Jurkat, Clone E6-1 (cell line): ENCODE results near the gene NDST1.

Experiments used
- DNase-seq: peaks from one replicate; pipeline ENCODE4 v3.0.0-alpha.2; 2011; ENCODE audit warnings: low read depth, low spot score
- H3K4me3 ChIP-seq: 2 replicates; pipeline ENCODE4 v1.5.1; 2011; ENCODE audit warnings: mild to moderate bottlenecking, low read length, control low read depth, moderate library complexity

The NDST1 gene

DNA sequence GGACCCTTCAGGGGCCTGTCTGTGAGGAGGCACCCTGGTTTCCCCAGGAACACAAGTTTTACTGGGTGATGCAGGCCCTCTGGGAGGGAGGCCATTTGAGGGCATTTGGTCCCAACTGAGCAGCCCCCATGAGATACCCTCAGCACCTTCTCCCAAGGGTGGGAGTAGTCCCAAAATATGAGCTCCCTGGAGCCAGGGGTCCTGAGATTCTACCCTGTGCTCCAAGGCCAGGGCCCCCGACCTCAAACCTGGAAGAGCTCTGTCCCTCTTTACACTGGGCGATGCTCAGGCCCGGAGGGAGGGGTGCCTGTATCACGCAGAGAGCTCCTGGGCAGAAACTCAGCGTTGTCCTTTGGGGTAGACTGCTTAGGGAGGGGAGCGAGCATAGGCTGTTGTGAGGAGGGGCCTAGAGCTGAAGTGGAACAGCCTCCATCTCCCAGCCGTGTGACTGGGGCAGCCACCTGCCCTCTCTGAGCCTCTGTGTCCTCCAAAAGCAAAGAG, 68.6 kb downstream of the NDST1 start:
- H3K4me3 ChIP-seq = no peak overlapping the region
- DNase-seq = no peak

- H3K4me3 ChIP-seq = no peak overlapping the region
- no peak for DNase-seq
Measured at GRCh38 chr5:150577378-150578139, 69.6 kb downstream of the NDST1 start.

- DNase-seq = no peak
- H3K4me3 ChIP-seq = no peak overlapping the region
Measured at GRCh38 chr5:150578781-150579461, 71.0 kb downstream of the NDST1 start.

DNA sequence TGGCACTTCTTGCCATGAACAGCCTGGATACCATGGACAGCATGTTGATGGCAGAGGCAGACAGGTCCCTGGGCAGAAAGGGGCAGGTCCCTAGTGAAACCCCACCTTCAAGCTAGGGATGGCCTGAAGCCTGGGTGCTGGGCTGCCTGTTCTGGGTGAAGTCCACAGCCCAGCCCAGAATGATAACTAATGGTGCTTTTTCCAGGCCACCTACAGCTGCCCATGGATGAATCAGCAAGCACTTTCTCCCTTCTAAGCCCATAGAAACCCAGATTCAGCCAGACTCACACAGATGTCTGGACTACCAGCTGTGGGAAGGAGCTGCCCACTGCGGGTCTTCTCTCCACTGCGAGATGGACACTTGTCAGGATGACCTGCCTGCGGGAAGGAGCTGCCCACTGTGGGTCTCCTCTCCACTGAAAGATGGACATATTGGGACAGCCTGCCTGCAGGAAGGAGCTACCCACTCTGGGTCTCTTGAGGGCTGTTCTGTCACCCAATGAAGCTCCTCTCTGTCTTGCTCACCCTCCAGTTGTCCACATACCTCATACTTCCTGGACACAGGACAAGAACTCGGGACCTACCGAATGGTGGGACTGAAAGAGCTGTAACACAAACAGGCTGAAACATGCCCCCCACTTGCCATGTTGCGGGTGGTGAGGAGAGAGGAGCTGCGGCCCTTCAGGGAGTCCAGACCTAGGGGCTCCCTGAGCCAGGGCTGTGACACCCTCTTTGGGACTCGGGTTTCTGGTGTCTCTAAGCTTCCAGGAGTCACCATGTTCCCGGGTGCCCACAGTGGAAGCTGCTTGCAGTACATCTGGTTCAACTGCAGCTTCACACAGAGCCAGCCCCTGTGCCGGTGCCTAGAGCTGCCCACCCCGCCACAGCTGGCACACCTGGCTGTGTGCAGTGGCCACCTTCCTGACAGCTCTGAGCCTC, 71.8 kb downstream of the NDST1 start:
- H3K4me3 ChIP-seq = no peak overlapping the region
- no peak for DNase-seq

GRCh38 chr5:150580917-150581316, 73.0 kb downstream of the NDST1 start:
- H3K4me3 ChIP-seq = no peak overlapping the region
- no peak for DNase-seq

DNA sequence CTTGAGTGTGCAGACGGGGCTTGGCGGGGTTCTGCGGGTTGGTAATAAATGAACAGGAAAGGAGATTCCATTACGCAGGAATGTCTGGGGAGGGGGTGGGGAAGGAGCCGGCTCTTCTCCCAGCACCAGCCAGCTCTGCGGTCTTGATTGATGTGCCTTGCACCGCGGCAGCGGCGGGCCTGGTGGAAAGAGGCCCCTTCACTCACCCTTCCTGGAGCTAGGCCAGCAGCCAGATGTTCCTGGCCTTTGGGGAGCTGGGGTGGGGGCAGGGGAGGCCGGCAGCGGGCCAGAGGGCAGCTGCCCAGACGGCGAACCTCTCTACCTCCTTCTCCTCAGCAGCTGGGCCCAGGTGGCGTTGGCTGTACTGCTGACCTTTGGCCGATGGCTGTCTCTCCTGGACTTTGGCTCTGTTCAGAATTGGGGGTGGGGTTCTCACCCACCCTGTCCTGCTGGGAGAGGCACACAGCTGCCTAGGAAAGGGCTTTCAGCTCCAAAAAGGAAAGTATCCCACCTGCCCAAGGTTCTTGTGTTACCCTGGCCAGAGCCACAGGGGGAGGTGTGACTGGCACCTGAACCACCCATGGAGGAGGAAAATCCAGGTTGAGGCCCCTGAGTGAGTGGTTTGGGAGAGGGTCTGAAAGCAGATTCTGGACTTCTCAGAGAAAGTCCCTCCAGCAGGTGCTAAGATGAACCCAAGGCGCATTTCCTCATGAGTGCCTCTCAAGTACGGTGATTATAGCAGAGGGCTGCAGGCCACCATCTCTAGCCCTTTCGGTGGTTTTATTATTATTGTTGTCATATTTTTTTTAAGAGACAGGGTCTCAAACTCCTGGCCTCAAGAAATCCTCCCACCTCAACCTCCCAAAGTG, 74.5 kb downstream of the NDST1 start:
- DNase-seq = no peak
- H3K4me3 ChIP-seq = no peak overlapping the region

GRCh38 chr5:150583541-150584225, 75.8 kb downstream of the NDST1 start:
- no peak for DNase-seq
- no peak overlapping the region for H3K4me3 ChIP-seq

- DNase-seq = no peak
- no peak overlapping the region for H3K4me3 ChIP-seq
Measured at GRCh38 chr5:150584556-150585335, 76.8 kb downstream of the NDST1 start.

GRCh38 chr5:150585781-150586341, 77.9 kb downstream of the NDST1 start:
- DNase-seq = no peak
- no peak overlapping the region for H3K4me3 ChIP-seq

- H3K4me3 ChIP-seq = no peak overlapping the region
- DNase-seq = no peak
Measured at GRCh38 chr5:150587016-150587415, 79.1 kb downstream of the NDST1 start.

DNA sequence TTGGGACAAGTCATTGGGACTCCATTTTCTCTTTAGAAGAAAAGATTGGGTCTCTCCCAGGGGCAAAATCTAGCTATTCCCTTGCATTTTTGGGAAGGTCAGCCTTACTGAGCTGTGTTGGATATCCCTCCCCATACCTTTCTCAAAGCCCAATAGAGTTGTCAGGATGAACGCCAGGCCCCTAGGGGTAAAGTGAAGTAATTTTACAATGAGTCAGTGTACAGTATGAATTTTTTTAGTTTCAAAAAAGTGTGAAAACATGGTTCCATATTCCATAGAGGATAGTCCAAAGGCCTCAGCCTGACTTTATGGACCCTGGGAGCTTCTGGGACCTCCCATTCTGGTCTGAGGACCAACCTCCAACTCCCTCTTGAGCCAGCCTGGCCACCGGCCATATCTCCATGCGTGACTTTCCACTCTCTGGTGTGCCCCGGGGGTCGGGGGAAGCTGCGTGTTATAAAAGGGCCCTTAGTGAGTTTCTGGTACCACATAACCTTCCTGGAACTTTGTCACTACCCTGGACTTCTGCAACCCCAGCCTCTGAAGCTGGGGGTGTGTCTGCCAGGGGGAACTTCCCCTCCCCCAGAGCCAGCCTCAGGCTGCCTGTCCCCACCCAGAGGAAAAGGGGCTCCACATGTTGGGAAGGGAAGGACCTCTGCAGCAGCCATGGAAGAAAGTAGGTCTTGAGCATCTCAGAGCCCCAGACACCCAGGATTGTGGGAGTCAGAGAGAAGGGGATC, 80.1 kb downstream of the NDST1 start:
- DNase-seq = no peak
- no peak overlapping the region for H3K4me3 ChIP-seq

GRCh38 chr5:150588596-150588890, 80.6 kb downstream of the NDST1 start:
- DNase-seq = no peak
- H3K4me3 ChIP-seq = no peak overlapping the region

GRCh38 chr5:150589862-150590601, 82.1 kb downstream of the NDST1 start:
- no peak for DNase-seq

DNA sequence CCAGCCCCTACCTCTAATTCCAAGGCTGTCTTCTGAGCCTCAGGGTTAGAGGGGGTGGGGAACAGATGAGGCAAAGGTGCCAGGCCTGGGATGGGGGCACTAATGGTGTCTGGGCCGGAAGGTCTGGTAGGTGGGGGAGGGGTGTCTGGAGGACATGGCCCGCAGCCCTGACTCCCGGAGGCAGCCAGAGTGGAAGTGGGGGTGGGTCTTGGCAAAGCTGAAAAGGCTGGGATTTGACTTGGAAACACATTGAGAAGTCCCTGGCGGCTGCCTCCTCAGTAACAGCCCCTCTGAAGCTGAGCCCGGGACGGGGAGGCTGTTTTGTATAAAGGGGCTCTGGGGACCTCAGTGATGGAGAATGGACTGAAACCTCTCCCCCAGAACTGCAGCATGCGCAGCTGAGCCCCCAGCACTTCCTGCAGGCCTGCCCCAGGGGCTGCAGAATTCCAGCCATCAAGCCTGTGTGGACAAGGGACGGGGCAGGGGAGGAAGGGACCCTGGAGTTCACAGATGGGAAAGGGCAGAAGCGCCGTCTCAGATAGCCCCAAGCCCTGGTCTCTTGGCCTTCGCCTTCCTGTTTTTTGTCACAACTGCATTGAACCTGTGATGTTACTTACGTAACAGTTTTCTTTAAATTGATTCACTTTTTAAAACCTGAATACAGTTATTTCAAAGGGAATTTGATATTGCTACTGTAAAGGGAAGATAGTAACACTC, 83.2 kb downstream of the NDST1 start:
- no peak overlapping the region for H3K4me3 ChIP-seq

More at GRCh38 chr5:150589862-150590601, 82.1 kb downstream of the NDST1 start:
- H3K4me3 ChIP-seq = no peak overlapping the region

DNA sequence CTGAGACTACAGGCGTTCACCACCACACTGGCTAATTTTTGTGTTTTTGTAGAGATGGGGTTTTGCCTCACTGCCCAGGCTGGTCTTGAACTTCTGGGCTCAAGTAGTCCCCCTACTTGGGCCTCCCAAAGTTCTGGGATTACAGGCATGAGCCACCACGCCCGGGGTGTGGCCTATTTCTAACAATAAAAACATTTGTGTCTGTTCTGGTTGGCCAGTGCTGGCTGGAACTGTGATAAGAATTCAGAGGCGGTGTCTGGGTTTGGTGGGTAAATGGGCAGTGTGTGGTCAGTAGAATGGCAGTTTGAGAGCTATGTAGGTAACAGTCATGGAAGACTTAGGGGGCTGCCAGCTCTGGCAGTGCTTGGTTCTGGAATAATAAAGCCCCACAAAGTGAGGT, 85.7 kb downstream of the NDST1 start:
- no peak for DNase-seq
- H3K4me3 ChIP-seq = no peak overlapping the region

More for the DNA sequence above, 83.2 kb downstream of the NDST1 start:
- DNase-seq = no peak
